ENCODE results near the gene GPX3. TPM values are rescaled to one million over a fixed set of nuclear protein-coding genes. Genes with fewer than 3 reads are reported as not detected.

GPX3 gene
- total and polyA plus RNA-seq, 2 of the 8 experiments (the other 6 are each of a cell fraction or from before 2014, with no cell fraction given) = 27.8 to 77.9 TPM

DNA sequence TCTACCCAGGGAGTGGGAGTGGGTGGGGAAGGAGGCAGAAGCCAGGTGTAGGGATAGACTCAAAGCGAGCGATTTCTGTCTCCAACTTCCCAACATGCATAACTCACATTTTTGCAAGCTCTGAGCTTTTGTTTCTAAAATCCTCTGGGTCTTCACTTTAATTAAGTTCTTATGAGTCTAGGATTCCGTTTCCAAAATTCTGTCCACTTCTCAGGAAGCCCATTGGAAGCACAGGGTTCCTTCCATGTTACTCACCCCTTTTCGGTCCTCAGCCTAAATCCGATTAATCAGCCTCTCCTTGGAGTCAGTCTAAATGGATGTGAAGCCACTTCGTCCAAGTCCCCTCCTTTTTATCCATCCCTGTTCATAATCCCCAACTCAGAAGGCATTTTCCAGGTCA, 1.4 kb downstream of the GPX3 start:
- no peak overlapping the region for H4K91ac ChIP-seq (replicated peaks; ENCODE audit: insufficient read length, low read length)
- no peak overlapping the region for H3K14ac ChIP-seq (ENCODE audit: insufficient read length)
- no peaks in the 10 kb centered on the region for H3K36me3 ChIP-seq (ENCODE audit: control insufficient read depth in 2 of 4, insufficient read depth in 4 of 4, low read length in 3 of 4)
- peaks cover 0 to 1% (median 0%) of the 10 kb centered on the region in 4 experiments; a peak in 1 of 7 replicates for H3K4me1 ChIP-seq (replicated peaks in 1 of 4; ENCODE audit: control insufficient read depth in 3 of 4, insufficient read depth in 4 of 4, low read length in 3 of 4)
- H3K4me2 ChIP-seq (ENCODE audit: insufficient read depth in 1 of 2, low read depth in 2 of 2, low read length in 2 of 2) = no peak overlapping the region; a peak in 1 of 4 replicates
- H2BK120ac ChIP-seq (replicated peaks; ENCODE audit: low read depth, low read length) = no peak overlapping the region
- DNase-seq (ENCODE audit: low read depth in 1 of 2, low spot score in 2 of 2) = no peak
- H3K4me3 ChIP-seq (ENCODE audit: extremely low read depth in 1 of 4, insufficient read depth in 2 of 4, low read depth in 3 of 4, low read length in 4 of 4) = no peak overlapping the region
- no peak overlapping the region for H3K4ac ChIP-seq (replicated peaks; ENCODE audit: insufficient read length, low read depth, low read length)
- H3K79me2 ChIP-seq (ENCODE audit: control insufficient read depth in 1 of 2, insufficient read depth in 2 of 2, low read length in 2 of 2) = no peaks in the 10 kb centered on the region
- peaks cover 0 to 3% of the 10 kb centered on the region in 2 experiments for H4K20me1 ChIP-seq (replicated peaks in 1 of 2; ENCODE audit: control insufficient read depth in 1 of 2, insufficient read depth in 2 of 2, low read length in 2 of 2)
- no peak overlapping the region for H2BK5ac ChIP-seq (ENCODE audit: low read depth, low read length)
- no peak overlapping the region for H4K8ac ChIP-seq (ENCODE audit: extremely low read depth, insufficient read depth, low read length)
- no peak overlapping the region for H2BK15ac ChIP-seq (ENCODE audit: low read length)
- H3K23me2 ChIP-seq (ENCODE audit: low read depth, low read length) = peaks cover 8% of the 10 kb centered on the region; the same call in 1 of the 2 replicates
- no peaks in the 10 kb centered on the region for H3K79me1 ChIP-seq (ENCODE audit: low read depth, low read length)
- no peaks in the 10 kb centered on the region for H3K9me3 ChIP-seq (ENCODE audit: insufficient read depth in 2 of 2, low read depth in 1 of 2, low read length in 1 of 2)
- H2AFZ ChIP-seq (ENCODE audit: low read length) = no peak overlapping the region
- H3K56ac ChIP-seq (replicated peaks; ENCODE audit: insufficient read length, low read depth, low read length) = no peak overlapping the region
- no peak overlapping the region for H2AK5ac ChIP-seq (ENCODE audit: low read depth, low read length)
- H3K27me3 ChIP-seq (replicated peaks in 1 of 4; ENCODE audit: control insufficient read depth in 3 of 4, extremely low read depth in 1 of 4, insufficient read depth in 3 of 4, low read length in 3 of 4) = peaks cover 0 to 8% (median 5%) of the 10 kb centered on the region in 4 experiments; a peak in 6 of 7 replicates
- no peak overlapping the region for H4K5ac ChIP-seq (ENCODE audit: insufficient read length, low read depth, low read length)
- no peak for FAIRE-seq
- 89% methylated on average over 6 of the region's 6 CpGs; no CpG with 5 or more reads in 1 of the 2 experiments for WGBS, 2 experiments (ENCODE audit: extremely low coverage in 1 of 2, insufficient coverage in 1 of 2, insufficient read length in 1 of 2, insufficient replicate concordance in 2 of 2, low coverage in 1 of 2, low lambda C conversion rate in 2 of 2, missing lambda C conversion rate in 1 of 2)
- no peak overlapping the region for H3K27ac ChIP-seq (ENCODE audit: low read depth, low read length)
- no peak overlapping the region for H3K9ac ChIP-seq (replicated peaks in 1 of 4; ENCODE audit: extremely low read depth in 1 of 4, low read depth in 3 of 4, low read length in 3 of 4)
- no peak overlapping the region for H3K18ac ChIP-seq (ENCODE audit: extremely low read depth, low read length)
- H2BK20ac ChIP-seq (ENCODE audit: low read length) = no peak overlapping the region
- CTCF ChIA-PET (ENCODE audit: partially characterized antibody) = interaction anchor here (0.8 to 2.6 kb wide), 10 partner anchors 8 to 146 kb away, joined by 3 to 22 read pairs (median 3); partner anchors contain the start of gene TNIP1
- no peak overlapping the region for H2BK12ac ChIP-seq (ENCODE audit: low read depth, low read length)
- POLR2A ChIA-PET (ENCODE audit: partially characterized antibody) = interaction anchor here (0.7 to 2.5 kb wide), 3 partner anchors 10 to 25 kb away, joined by 3 to 10 read pairs (median 7); no protein-coding TSS in a partner anchor
- H3K23ac ChIP-seq (ENCODE audit: insufficient read length) = no peak overlapping the region
- TF ChIP-seq RAD21 (IDR thresholded peaks at IDR 0.05 in 1 of 2, conservative IDR thresholded peaks at IDR 0.05 in 1 of 2; ENCODE audit: low read depth in 2 of 2, low read length in 2 of 2) (no peak), RNF2 (IDR thresholded peaks at IDR 0.05; ENCODE audit: borderline replicate concordance, low read depth, low read length, missing control alignments, poor library complexity, severe bottlenecking) (no peak), SUZ12 (IDR thresholded peaks at IDR 0.05; ENCODE audit: low read length) (no peak), GABPA (IDR thresholded peaks at IDR 0.05; ENCODE audit: borderline replicate concordance, insufficient read depth, low read length) (no peak), RFX5 (IDR thresholded peaks at IDR 0.05; ENCODE audit: borderline replicate concordance, low read depth, low read length) (no peak), PHF8 (conservative IDR thresholded peaks at IDR 0.05; ENCODE audit: low read depth, low read length) (no peak), BRCA1 (IDR thresholded peaks at IDR 0.05; ENCODE audit: low read depth, low read length) (no peak), JUND (IDR thresholded peaks at IDR 0.05; ENCODE audit: low read length) (no peak), TAF1 (IDR thresholded peaks at IDR 0.05; ENCODE audit: low read depth, low read length) (no peak), NRF1 (IDR thresholded peaks at IDR 0.05; ENCODE audit: low read depth, low read length) (no peak)
- TF ChIP-seq, protein P1, sequence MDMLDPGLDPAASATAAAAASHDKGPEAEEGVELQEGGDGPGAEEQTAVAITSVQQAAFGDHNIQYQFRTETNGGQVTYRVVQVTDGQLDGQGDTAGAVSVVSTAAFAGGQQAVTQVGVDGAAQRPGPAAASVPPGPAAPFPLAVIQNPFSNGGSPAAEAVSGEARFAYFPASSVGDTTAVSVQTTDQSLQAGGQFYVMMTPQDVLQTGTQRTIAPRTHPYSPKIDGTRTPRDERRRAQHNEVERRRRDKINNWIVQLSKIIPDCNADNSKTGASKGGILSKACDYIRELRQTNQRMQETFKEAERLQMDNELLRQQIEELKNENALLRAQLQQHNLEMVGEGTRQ (IDR thresholded peaks at IDR 0.05; ENCODE audit: low read length) = no peak
